SH-SY5Y (cell line): ENCODE data around the gene LRIT3.

ENCODE experiments used
- GATA2 ChIP-seq: IDR thresholded peaks from 2 replicates; pipeline ENCODE4 v1.6.1; 2011; ENCODE audit warnings: mild to moderate bottlenecking, low read depth, low read length
- GATA3 ChIP-seq: IDR thresholded peaks from 2 replicates; pipeline ENCODE4 v1.6.1; 2011; ENCODE audit warnings: low read depth, mild to moderate bottlenecking, low read length, moderate library complexity

LRIT3 gene

GRCh38 chr4:109847896-109848442 is at the start of gene LRIT3:
Gene LRIT3, plus strand, starts transcription at chr4:109848107. Its CDS starts 95 bp downstream, at chr4:109848202.
- TF ChIP-seq GATA2 (no peak), GATA3 (no peak)

GRCh38 chr4:109798866-109799265 is 49.0 kb upstream of the LRIT3 start:
- no peak for TF ChIP-seq GATA3
- TF ChIP-seq GATA2 = no peak

DNA sequence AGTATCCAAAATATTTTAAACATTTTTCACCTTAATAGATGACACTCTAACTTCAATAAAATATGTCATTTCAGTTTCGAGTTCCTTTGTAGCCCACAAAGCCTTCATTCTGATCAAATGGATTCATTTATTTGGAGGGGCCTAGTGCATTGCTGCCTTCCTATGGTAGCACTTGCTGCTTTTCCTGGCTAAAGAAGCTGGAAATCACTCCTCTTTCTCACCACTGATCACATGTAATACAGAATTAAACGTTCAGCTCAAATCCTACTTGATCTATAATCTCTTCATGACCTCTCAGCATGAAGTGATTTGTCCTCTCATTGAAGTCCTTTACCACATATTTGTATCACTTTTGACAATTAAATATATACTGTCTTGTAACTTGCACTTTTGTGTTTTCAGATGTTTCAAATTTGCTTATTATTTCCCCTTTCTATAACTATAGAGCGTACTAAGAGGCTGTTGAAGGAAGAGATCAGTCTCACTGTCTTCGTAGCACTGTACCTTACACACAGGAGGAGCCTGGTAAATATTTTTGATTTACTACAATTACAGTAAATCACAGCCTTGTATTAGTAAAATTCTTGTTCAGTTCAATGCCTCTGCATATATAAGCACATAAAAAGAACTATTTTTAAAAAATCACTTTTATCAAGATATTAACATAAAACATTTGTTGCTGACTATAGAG is 46.7 kb upstream of the LRIT3 start:
- no peak for TF ChIP-seq GATA3
- TF ChIP-seq GATA2 = no peak

GRCh38 chr4:109801895-109802319 is 46.0 kb upstream of the LRIT3 start, which contains the start of gene CFI:
Gene CFI, minus strand, starts transcription at chr4:109801999. Its CDS starts 28 bp downstream, at chr4:109801971.
- TF ChIP-seq GATA2 = no peak
- TF ChIP-seq GATA3 = no peak

DNA sequence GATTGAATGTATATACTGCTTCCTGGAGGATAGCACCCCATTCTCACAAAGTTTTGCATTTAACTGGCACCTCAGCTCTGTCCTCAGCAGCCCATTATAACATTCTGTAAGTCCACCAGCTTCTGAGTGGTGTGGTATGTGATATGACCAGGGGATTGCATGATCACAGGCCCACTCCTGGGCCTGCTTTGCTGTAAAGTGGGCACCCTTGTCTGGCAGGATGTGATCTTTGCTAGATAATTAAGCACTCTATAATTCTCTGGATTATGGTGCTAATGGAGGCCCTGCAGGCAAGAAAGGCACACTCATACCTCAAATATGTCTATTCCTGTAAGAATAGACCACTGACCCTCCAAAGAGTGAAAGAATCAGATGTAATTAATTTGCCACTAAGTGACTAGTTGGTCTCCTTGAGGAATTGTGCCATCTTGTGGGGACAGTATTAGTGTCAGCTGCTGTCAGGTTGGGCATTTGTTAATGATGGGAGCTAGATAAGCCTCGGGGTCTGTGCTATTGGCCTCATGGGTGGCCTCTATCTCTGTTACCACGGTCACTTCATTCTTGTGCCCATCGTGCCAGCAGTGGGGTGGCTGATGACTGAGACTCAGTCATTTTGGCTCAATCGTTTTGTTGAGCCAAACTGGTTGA is 43.9 kb upstream of the LRIT3 start:
- peak; percentile 23; the same call in 1 of the 2 replicates for TF ChIP-seq GATA3
- TF ChIP-seq GATA2 = peak; percentile 68

DNA sequence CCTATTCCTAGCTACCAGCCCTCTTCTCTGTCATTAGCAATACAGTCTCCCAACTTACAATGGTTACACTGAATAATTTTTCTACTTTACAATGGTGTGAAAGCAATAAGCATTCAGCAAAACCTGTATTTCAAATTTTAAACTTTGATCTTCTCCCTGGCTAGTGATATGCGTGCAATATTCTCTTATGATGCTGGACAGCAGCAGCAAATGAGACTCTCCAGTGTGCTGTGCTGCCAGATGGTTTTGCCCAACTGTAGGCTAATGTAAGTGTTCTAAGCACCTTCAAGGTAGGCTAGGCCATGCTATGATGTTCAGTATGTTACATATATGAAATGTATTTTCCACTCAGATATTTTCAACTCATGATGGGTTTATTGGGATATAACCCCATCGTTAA is 38.3 kb upstream of the LRIT3 start:
- TF ChIP-seq GATA3 (no peak), GATA2 (no peak)

GRCh38 chr4:109810552-109811387 is 37.1 kb upstream of the LRIT3 start:
- TF ChIP-seq GATA2 = no peak
- no peak for TF ChIP-seq GATA3

DNA sequence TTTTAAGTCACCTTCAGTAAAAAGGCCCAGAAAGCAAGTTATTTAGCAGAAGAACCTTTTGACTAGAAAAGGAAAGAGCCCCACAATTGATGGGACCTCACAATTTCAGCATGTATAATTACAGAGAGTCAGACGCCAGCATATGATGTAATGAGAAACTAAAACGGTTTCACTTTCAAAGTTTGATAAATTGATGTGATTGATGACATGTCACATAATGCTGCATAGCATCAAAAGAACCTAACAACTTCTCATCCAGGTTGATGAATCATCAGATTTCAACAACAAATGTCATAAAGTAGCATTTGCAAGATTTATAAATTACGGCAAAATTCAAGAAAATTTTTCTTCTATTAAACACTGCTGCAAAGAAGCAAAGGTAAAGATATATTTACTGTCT is 36.2 kb upstream of the LRIT3 start:
- TF ChIP-seq GATA3 = no peak
- TF ChIP-seq GATA2 = no peak

- no peak for TF ChIP-seq GATA3
- peak; percentile 14; the same call in 1 of the 2 replicates for TF ChIP-seq GATA2
Observed at GRCh38 chr4:109815151-109816081, 32.5 kb upstream of the LRIT3 start, which contains the start of gene GAR1. Gene GAR1, plus strand, starts transcription at chr4:109815762. Its CDS starts 403 bp downstream, at chr4:109816165.

DNA sequence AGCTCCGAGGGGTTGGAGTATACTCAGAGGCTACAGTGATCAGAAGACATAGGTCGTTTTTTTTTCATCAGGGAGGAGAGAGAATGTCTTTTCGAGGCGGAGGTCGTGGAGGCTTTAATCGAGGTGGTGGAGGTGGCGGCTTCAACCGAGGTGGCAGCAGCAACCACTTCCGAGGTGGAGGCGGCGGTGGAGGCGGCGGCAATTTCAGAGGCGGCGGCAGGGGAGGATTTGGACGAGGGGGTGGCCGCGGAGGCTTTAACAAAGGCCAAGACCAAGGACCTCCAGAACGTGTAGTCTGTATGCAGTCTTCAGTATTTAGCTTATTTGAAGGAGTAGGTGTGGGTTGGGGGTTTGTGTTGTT is 31.8 kb upstream of the LRIT3 start:
- TF ChIP-seq GATA2 (no peak), GATA3 (no peak)

GRCh38 chr4:109816894-109817293 is 31.0 kb upstream of the LRIT3 start:
- TF ChIP-seq GATA2 = no peak
- no peak for TF ChIP-seq GATA3

- TF ChIP-seq GATA3 = no peak
- no peak for TF ChIP-seq GATA2
Observed at GRCh38 chr4:109818268-109818667, 29.6 kb upstream of the LRIT3 start.

- TF ChIP-seq GATA3 (no peak), GATA2 (no peak)
Observed at GRCh38 chr4:109820563-109820962, 27.3 kb upstream of the LRIT3 start.
